SH-SY5Y (cell line): ENCODE data around the gene TUFT1.

Experiments
- GATA2 ChIP-seq: IDR thresholded peaks from 2 replicates; pipeline ENCODE4 v1.6.1; 2011; ENCODE audit warnings: mild to moderate bottlenecking, low read depth, low read length
- GATA3 ChIP-seq: IDR thresholded peaks from 2 replicates; pipeline ENCODE4 v1.6.1; 2011; ENCODE audit warnings: low read depth, mild to moderate bottlenecking, low read length, moderate library complexity

DNA sequence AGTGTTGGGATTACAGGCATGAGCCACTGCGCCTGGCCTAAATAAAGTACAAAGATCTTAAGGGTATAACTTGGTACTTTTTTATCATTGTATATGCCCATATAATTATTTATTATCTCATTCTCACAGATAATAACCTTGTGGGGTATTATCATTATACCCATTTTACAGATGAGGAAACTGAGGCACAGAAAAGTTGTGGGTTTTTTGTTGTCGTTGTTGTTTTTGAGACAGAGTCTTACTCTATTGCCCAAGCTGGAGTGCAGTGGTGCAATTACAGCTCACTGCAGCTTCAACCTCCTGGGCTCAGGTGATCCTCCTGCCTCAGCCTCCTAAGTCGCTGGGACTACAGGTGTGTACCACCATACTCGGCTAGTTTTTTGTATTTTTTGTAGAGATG, 24.8 kb upstream of the TUFT1 start:
- no peak for TF ChIP-seq GATA2
- no peak for TF ChIP-seq GATA3
